ENCODE results near the gene LPCAT1.
"Not testable (repeated sequence)": the region's sequence is repeated elsewhere in the genome, so short reads cannot be mapped to it uniquely, and the experiment has no call there.

Gene LPCAT1

GRCh38 chr5:1460054-1460682 lies 63.6 kb downstream of the LPCAT1 start:
- DNase-seq: no peak

GRCh38 chr5:1459435-1459834 lies 64.3 kb downstream of the LPCAT1 start:
- not testable (repeated sequence) for DNase-seq

- DNase-seq: not testable (repeated sequence)
Observed at GRCh38 chr5:1456110-1456881, 67.5 kb downstream of the LPCAT1 start.

- DNase-seq: no peak
Observed at GRCh38 chr5:1453613-1454012, 70.1 kb downstream of the LPCAT1 start.

GRCh38 chr5:1449081-1449630 lies 74.6 kb downstream of the LPCAT1 start:
- DNase-seq: no peak

- no peak for DNase-seq
Observed at GRCh38 chr5:1448511-1449011, 75.2 kb downstream of the LPCAT1 start.

DNA sequence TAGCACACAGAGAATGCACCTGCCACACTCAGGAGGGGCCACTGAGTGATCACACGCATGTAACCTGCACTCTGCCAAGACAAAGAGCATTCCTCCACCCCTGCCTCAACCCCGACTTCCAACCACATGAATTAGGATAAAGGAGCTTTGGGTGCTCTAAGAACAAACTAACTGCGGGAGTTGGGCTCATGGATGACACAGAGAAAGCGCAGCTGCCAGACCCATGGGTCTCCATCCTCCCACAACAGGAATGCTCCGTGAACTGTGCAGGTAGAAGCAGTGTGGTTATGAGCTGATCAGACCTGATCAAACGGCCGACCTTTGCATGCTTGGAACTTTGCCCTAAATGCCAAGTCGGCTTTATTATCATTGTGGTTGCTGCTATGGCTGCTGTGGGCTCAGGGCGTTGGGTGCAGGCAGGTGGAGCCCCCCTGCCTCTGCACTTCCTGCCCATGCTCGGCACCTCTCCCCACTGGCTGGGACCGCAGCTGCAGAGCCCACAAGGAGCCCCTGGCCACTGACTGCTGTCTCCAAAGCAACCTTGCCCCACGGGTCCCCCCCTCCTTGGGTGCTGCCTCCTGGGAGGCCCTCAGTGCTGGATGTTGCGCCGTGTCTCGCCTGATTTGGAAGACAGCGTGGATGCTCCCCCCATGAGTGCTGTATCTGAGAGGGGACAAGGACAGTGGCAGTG lies 75.9 kb downstream of the LPCAT1 start:
- no peak for DNase-seq

- DNase-seq: no peak
Observed at GRCh38 chr5:1446602-1447343, 77.0 kb downstream of the LPCAT1 start.

DNA sequence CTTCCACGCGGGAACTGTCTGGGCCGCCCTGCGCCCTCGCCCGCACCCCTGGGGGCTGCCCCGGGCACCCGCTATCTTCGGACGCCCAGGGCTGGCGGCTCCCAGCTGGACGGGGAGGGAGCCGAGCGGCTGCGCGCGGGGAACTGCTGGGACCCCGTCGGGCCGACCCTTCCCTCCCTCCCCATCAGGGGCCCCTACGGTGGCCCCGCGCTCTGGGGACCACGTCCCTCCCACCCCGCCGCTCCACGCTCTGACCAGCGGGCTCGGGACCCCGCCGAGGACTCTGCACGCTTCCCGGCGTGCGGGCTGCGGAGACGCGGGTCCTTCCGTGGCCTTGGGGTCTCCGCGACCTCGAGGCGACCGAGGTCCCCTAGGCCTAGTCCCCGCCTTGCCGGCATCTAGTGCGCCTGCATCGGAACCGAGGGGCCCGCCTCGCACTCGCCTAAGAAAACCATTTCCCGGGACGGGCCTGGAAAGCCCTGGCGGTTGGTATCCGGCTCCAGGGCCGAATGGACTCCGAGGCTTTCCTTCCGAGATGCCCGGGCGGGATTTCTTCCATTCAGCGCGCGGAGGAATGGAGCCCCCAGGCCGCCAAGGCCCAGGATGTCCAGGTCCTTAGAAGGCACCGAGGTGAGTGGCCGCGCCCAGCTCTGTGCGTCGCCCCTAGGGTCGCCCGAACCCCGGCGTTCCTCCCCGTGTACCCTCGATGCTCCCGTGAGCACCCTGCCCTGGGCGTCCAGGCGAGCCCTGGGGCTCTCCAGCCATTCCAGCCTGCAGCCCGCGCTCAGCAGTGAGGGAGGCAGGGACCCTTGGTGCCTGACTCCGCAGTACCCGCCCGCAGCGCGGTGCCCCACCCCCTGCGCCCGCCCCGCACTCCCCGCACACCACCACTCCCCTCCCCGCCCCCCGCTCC lies 77.8 kb downstream of the LPCAT1 start:
- no peak for DNase-seq

- no peak for DNase-seq
Observed at GRCh38 chr5:1445313-1445688, 78.5 kb downstream of the LPCAT1 start, which contains the start of gene SLC6A3. SLC6A3 (minus strand) TSS chr5:1445440; CDS start chr5:1443197, 2,243 bp downstream.

DNA sequence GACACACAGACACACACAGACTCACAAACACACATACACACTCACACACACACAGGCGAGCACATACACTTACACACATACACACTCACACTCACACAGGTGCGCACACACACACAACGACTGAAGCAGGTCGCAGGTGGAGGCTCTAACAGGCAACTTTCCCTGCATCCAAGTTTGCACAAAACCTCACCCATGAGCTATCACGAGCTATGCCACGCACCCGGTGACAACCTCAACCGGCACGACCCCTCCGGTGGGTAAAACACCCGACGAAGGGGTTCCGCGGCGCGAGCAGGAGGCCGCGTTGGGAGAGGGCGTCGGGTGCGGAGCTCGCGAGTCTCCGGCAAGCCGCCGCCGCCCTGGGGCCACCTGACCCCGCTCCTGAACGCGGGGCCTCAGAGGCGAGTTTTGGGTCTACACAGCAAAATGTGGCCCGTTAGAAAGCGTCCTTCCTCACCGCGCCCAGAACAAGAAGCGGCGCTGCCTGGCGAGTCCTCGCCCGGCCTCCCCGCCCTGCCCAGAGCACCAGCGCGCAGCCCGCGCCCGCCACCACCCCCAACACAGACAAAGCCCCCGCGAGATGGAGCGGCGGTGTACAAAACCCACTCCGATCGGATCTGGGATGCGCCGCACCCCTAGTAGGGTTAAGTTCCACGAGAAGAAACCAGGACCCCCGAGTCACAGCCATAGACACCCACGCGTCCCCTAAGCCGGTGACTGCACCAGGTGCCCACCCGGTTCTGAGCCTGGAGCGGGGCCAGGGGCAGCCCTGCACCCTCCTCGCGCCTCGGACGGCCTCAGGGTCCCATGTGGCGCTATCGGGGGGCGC lies 79.2 kb downstream of the LPCAT1 start:
- DNase-seq: no peak

DNA sequence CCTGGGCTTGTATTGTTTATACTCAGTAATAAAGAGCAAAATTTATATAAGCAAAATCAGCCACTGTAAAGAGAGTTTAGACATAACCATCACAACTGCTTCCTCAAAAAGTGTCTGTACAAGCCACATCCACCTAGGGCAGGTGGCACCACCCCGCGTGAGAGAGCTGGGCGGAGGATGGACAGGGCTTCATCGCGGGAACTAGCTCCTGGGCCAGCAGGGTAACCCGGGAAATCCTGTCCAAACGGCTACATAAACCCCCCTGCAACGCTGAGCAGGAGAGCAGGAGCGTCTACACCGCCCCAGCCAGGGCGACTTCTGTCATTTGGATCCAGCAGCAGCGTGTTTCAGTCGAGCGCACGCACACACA lies 79.8 kb downstream of the LPCAT1 start:
- DNase-seq: no peak

GRCh38 chr5:1443171-1443570 lies 80.6 kb downstream of the LPCAT1 start:
- DNase-seq: no peak

GRCh38 chr5:1442222-1443145 lies 81.3 kb downstream of the LPCAT1 start:
- no peak for DNase-seq

DNA sequence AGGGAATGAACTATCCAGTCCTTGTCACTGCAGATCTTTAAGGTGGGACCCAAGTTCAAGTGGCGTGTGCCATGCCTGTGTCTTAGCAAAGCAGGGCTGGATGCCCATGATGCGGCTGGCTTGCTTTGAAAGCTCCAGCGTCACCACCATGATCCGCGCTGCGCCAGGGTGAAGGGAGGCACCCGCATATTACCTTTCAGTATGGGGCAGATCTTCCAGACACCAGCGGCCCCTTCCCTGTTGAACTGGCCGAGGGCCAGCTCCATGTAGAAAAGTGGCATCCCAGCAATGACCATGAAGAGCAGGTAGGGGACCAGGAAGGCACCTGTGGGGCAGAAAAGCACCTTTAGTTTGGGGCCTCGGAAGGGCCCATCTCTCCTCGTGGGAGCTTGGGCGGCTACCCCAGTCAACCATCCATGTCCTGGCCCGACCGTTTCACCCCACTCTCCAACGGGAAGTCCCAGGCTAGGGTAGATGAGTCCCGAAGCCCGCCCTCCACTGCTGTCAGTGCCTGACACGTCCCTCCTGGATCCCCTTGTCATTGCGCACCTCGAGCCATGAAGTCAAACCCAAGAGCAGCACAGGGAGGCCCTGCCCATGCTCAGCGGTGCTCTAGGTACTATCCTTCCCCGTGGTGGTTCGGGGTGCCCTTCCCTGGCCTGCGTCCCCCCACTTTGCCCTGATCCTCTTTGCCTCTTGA lies 82.4 kb downstream of the LPCAT1 start:
- no peak for DNase-seq

GRCh38 chr5:1440098-1440493 lies 83.7 kb downstream of the LPCAT1 start:
- no peak for DNase-seq

DNA sequence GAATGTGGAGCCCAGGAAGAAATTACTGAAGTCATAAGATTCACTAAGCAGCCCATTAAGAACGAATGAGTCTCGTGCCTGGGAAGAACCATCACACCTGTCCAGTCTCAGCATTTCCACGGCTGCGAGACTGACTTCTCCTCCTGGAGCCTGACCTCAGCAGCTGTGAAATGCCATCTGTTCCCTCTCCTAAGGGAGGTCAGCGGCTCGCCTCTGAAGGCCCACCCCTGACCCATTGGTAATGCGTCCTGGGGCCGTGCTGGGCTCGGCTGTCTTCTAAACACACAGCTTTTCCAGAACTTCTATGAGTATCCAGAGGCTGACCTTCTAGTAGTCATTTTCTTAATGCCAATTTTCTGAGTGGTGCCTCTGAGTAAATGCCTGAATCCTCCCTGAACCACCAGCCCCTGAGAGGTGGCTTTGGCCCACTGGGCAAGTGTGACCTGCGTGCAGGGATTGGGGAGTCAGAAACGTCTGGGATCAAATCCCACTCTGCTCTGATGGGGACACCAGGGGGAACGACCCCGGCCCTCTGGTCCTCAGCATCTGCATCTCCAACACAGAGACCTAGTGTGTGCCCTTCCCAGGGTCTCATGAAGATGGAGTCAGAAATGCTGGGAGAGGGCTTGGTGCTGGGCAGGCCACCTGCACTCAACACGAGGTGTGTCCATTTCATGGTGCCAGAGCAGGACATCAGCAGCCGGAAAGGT lies 84.2 kb downstream of the LPCAT1 start:
- no peak for DNase-seq

DNA sequence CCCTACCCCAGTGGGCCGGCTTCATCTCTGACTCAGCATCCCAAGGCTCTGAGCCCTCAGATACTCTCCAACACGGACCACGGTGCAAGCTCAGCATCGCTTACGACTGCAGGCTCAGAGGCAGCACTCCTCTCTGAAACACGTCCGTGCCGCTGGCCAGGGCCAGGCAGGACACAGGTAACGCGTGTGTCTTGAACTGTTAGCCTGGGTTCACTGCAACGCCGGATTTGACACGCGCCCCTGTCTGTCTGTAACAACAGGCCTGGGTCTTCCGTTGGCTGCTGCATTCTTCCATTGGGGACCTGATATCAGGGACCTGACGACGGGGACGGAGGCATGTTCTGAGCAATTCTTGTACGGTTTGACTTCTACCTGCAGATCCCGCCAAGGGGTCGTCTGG lies 84.9 kb downstream of the LPCAT1 start:
- no peak for DNase-seq

Data from activated effector memory CD4-positive, alpha-beta T cell treated with Interleukin-2 at 50 U/mL for 16 hours (primary cell).